Loucy (cell line): Measurements from ENCODE around the gene WWOX.

Experiments used
- H2AFZ ChIP-seq: fragments of 200-600 bp; sonication (generic); 2 replicates; pipeline ENCODE4 v1.6.0; 2016; ENCODE audit warnings: antibody characterized with exemption, mild to moderate bottlenecking, low read length, moderate library complexity
- H3F3A ChIP-seq: fragments of 200-600 bp; 2 replicates; pipeline ENCODE4 v1.6.0; 2016; ENCODE audit warnings: antibody characterized with exemption, low read depth, mild to moderate bottlenecking
- H3K27me3 ChIP-seq: fragments of 200-600 bp; sonication (generic); 2 replicates; pipeline ENCODE4 v1.6.1; 2014; ENCODE audit warnings: low read length, mild to moderate bottlenecking; ENCODE audit not compliant: insufficient read depth, poor library complexity, severe bottlenecking
- H3K36me3 ChIP-seq: fragments of 200-600 bp; sonication (generic); 2 replicates; pipeline ENCODE4 v1.6.1; 2016; ENCODE audit warnings: low read length; ENCODE audit not compliant: insufficient read depth
- H3K4me1 ChIP-seq: fragments of 200-600 bp; sonication (generic); 2 replicates; pipeline ENCODE4 v1.5.1; 2014; ENCODE audit warnings: low read length, mild to moderate bottlenecking; ENCODE audit not compliant: insufficient read depth, poor library complexity, severe bottlenecking
- H3K4me2 ChIP-seq: fragments of 200-600 bp; sonication (generic); 2 replicates; pipeline ENCODE4 v1.6.0; 2014; ENCODE audit warnings: antibody characterized with exemption, low read length, low read depth, mild to moderate bottlenecking; ENCODE audit not compliant: poor library complexity, severe bottlenecking
- H3K4me3 ChIP-seq: fragments of 200-600 bp; sonication (generic); 2 replicates; pipeline ENCODE4 v1.5.1; 2014; ENCODE audit warnings: low read length, mild to moderate bottlenecking, mixed read lengths; ENCODE audit not compliant: poor library complexity, severe bottlenecking
- H3K79me2 ChIP-seq: fragments of 200-600 bp; sonication (generic); 2 replicates; pipeline ENCODE4 v1.6.1; 2014; ENCODE audit warnings: low read length; ENCODE audit not compliant: insufficient read depth
- H3K9ac ChIP-seq: fragments of 200-600 bp; sonication (generic); 2 replicates; pipeline ENCODE4 v1.6.0; 2014; ENCODE audit warnings: mild to moderate bottlenecking, low read depth, low read length, moderate library complexity; ENCODE audit not compliant: poor library complexity, severe bottlenecking
- H3K9me2 ChIP-seq: fragments of 200-600 bp; sonication (generic); replicated peaks from 2 replicates; pipeline ENCODE4 v1.6.1; 2016; ENCODE audit warnings: low read depth, low read length, mixed read lengths
- H3K9me3 ChIP-seq: fragments of 200-600 bp; sonication (generic); 2 replicates; pipeline ENCODE4 v1.6.1; 2014; ENCODE audit warnings: mild to moderate bottlenecking, antibody characterized with exemption, low read length, low read depth; ENCODE audit not compliant: insufficient read depth
- H4K20me1 ChIP-seq: fragments of 200-600 bp; sonication (generic); 2 replicates; pipeline ENCODE4 v1.6.0; 2014; ENCODE audit warnings: antibody characterized with exemption, low read length, mild to moderate bottlenecking; ENCODE audit not compliant: insufficient read depth, poor library complexity, severe bottlenecking
- CTCF ChIP-seq: fragments of 200-600 bp; sonication (generic); conservative IDR thresholded peaks from 2 replicates; pipeline ENCODE4 v1.5.1; 2014; ENCODE audit warnings: mild to moderate bottlenecking, antibody characterized with exemption, low read length
- EZH2phosphoT487 ChIP-seq: fragments of 200-600 bp; IDR thresholded peaks from 2 replicates; pipeline ENCODE4 v1.6.1; 2018; ENCODE audit warnings: antibody characterized with exemption, mild to moderate bottlenecking, moderate library complexity, borderline replicate concordance

Gene WWOX

GRCh38 chr16:79177018-79177417 is 1077.6 kb downstream of the WWOX start:
- Histone ChIP-seq H4K20me1 (no peaks in the 10 kb centered on the region), H3K4me1 (peaks cover 4% of the 10 kb centered on the region), H3K27me3 (no peaks in the 10 kb centered on the region), H3K4me2 (no peak overlapping the region), H3K9ac (no peak overlapping the region), H3K9me2 (no peaks in the 10 kb centered on the region), H3F3A (no peaks in the 10 kb centered on the region), H2AFZ (no peak overlapping the region), H3K9me3 (no peaks in the 10 kb centered on the region), H3K36me3 (no peaks in the 10 kb centered on the region), H3K79me2 (no peaks in the 10 kb centered on the region), H3K4me3 (no peak overlapping the region)
- TF ChIP-seq CTCF: no peak
- TF ChIP-seq EZH2phosphoT487: no peak

GRCh38 chr16:79181419-79181818 is 1082.0 kb downstream of the WWOX start:
- Histone ChIP-seq H3K4me2 (no peak overlapping the region), H3K9ac (no peak overlapping the region), H3K4me3 (no peak overlapping the region), H4K20me1 (no peaks in the 10 kb centered on the region), H3K79me2 (no peaks in the 10 kb centered on the region), H3K4me1 (peaks cover 27% of the 10 kb centered on the region), H2AFZ (no peak overlapping the region), H3F3A (no peaks in the 10 kb centered on the region), H3K9me2 (no peaks in the 10 kb centered on the region), H3K9me3 (no peaks in the 10 kb centered on the region), H3K27me3 (no peaks in the 10 kb centered on the region), H3K36me3 (no peaks in the 10 kb centered on the region)
- TF ChIP-seq CTCF: no peak
- no peak for TF ChIP-seq EZH2phosphoT487

- Histone ChIP-seq H4K20me1 (no peaks in the 10 kb centered on the region), H3K4me3 (no peak overlapping the region), H2AFZ (no peak overlapping the region), H3K9ac (no peak overlapping the region), H3K9me3 (no peaks in the 10 kb centered on the region), H3K79me2 (no peaks in the 10 kb centered on the region), H3K27me3 (no peaks in the 10 kb centered on the region), H3K9me2 (no peaks in the 10 kb centered on the region), H3K4me1 (peaks cover 30% of the 10 kb centered on the region), H3K4me2 (no peak overlapping the region), H3K36me3 (no peaks in the 10 kb centered on the region), H3F3A (no peaks in the 10 kb centered on the region)
- TF ChIP-seq EZH2phosphoT487 (no peak), CTCF (no peak)
These were observed 1083.2 kb downstream of the WWOX start for GRCh38 chr16:79182616-79183015.
